K562 (cell line): ENCODE data around the gene VKORC1. TPM values are rescaled to one million over a fixed set of nuclear protein-coding genes. Genes with fewer than 3 reads are reported as not detected.

Source experiments
- BCOR ChIP-seq: fragments of 450-650 bp; IDR thresholded peaks from 2 replicates; pipeline ENCODE4 v1.6.1; 2016
- CAMTA2 ChIP-seq: fragments of 250-450 bp; sonication (Bioruptor Pico); conservative IDR thresholded peaks from 2 replicates; pipeline ENCODE4 v1.5.1; 2022
- CCAR2 ChIP-seq: fragments of 200-400 bp; formaldehyde crosslinking; IDR thresholded peaks from 2 replicates; pipeline ENCODE4 v1.6.1; 2017; ENCODE audit warnings: mild to moderate bottlenecking, low read depth, low read length
- CHD4 ChIP-seq: fragments of 200-600 bp; sonication (generic); IDR thresholded peaks from 3 replicates; pipeline ENCODE4 v1.6.1; 2012; ENCODE audit warnings: low read depth, mild to moderate bottlenecking, mixed read lengths, low read length, inconsistent platforms; ENCODE audit not compliant: insufficient read depth, insufficient replicate concordance, poor library complexity, severe bottlenecking
- DIDO1 ChIP-seq: fragments of 450-650 bp; IDR thresholded peaks from 2 replicates; pipeline ENCODE4 v1.6.1; 2016; ENCODE audit warnings: low read depth, missing biosample characterization, missing genetic modification characterization
- GATAD2A ChIP-seq: fragments of 450-650 bp; IDR thresholded peaks from 2 replicates; pipeline ENCODE4 v1.6.1; 2017
- MBD1 ChIP-seq: fragments of 250-450 bp; sonication (Bioruptor Pico); IDR thresholded peaks from 2 replicates; pipeline ENCODE4 v1.8.0; 2022; ENCODE audit warnings: inconsistent platforms
- NCOA2 ChIP-seq, 2 experiments: fragments of 450-650 bp; IDR thresholded peaks; 2 replicates each; pipeline ENCODE4 v1.6.1; 2018; ENCODE audit warnings: mild to moderate bottlenecking in 2 of 2, moderate library complexity in 1 of 2; ENCODE audit not compliant: partially characterized antibody in 2 of 2
- POLR3G ChIP-seq: IDR thresholded peaks from 2 replicates; pipeline ENCODE4 v1.6.1; 2011; ENCODE audit not compliant: insufficient read length, insufficient replicate concordance; ENCODE audit errors: extremely low read depth
- PRDM10 ChIP-seq: fragments of 450-650 bp; IDR thresholded peaks from 2 replicates; pipeline ENCODE4 v1.6.1; 2018; ENCODE audit not compliant: partially characterized antibody
- PTBP1 ChIP-seq: fragments of 200-400 bp; formaldehyde crosslinking; IDR thresholded peaks from 2 replicates; pipeline ENCODE4 v1.6.1; 2017; ENCODE audit warnings: low read depth, low read length
- RAD51 ChIP-seq: fragments of 450-650 bp; IDR thresholded peaks from 2 replicates; pipeline ENCODE4 v1.7.1; 2016; ENCODE audit warnings: low read depth, mild to moderate bottlenecking, borderline replicate concordance
- RHOXF2B ChIP-seq: fragments of 250-450 bp; sonication (Bioruptor Pico); conservative IDR thresholded peaks from 2 replicates; pipeline ENCODE4 v1.5.1; 2021
- SMARCE1 ChIP-seq: fragments of 450-650 bp; IDR thresholded peaks from 2 replicates; pipeline ENCODE4 v1.7.1; 2016; ENCODE audit warnings: mild to moderate bottlenecking
- SOX6 ChIP-seq: fragments of 450-650 bp; IDR thresholded peaks from 2 replicates; pipeline ENCODE4 v1.6.1; 2014; ENCODE audit warnings: mild to moderate bottlenecking
- SRF ChIP-seq, 2 experiments: fragments of 250-450, 450-650 bp in 1 of 2; sonication (Bioruptor Pico) in 1 of 2; sonication (generic) in 1 of 2; formaldehyde crosslinking; IDR thresholded peaks; 2 replicates each; pipeline versions ENCODE4 v1.5.0 to v1.5.1; 2020 to 2022; ENCODE audit warnings: mild to moderate bottlenecking in 1 of 2, missing genetic modification reagents in 1 of 2
- ZBTB7A ChIP-seq: IDR thresholded peaks from 2 replicates; pipeline ENCODE4 v1.6.1; 2011; ENCODE audit warnings: low read depth, mild to moderate bottlenecking, low read length, moderate library complexity, borderline replicate concordance; ENCODE audit not compliant: control insufficient read depth
- ZNF133 ChIP-seq: fragments of 250-450 bp; sonication (Bioruptor Pico); IDR thresholded peaks from 2 replicates; pipeline ENCODE4 v1.4.0; 2020; ENCODE audit warnings: mild to moderate bottlenecking
- ZNF197 ChIP-seq: fragments of 200-800 bp; sonication (Bioruptor generic); IDR thresholded peaks from 2 replicates; pipeline ENCODE4 v1.6.1; 2016; ENCODE audit warnings: low read depth, missing genetic modification characterization, missing compliant biosample characterization
- ZNF583 ChIP-seq: fragments of 250-450 bp; sonication (Bioruptor Pico); IDR thresholded peaks from 2 replicates; pipeline ENCODE4 v1.4.0; 2020
- polyA plus RNA-seq, 8 experiments: library from polyadenylated mRNA; depleted of rRNA in 4 of 8; stranded (reverse) in 5 of 8; unstranded in 3 of 8; fragments of >200 nt; fragmentation: Nextera tagmentation in 2 of 8; fragmentation: Illumina TruSeq in 1 of 8; extraction: Ambion mirVana in 2 of 8; extraction: Trizol in 1 of 8; gene quantifications; 2 replicates each; pipeline versions ENCODE4 v1.2.1 to v1.2.3, GENCODE V29; 2011 to 2014; ENCODE audit warnings: inconsistent platforms in 1 of 8, missing spikeins in 1 of 8
- total RNA-seq, 7 experiments: library from RNA; depleted of rRNA in 6 of 7; stranded (reverse); fragments of >200 nt in 6 of 7; fragmentation: Illumina TruSeq in 2 of 7; extraction: Trizol in 2 of 7; gene quantifications; 2 replicates each; pipeline versions ENCODE4 v1.2.1 to v1.2.3, GENCODE V29; 2011 to 2021; ENCODE audit warnings: low replicate concordance in 1 of 7
- TF ChIP-seq, protein P1 (sequence below): IDR thresholded peaks from 2 replicates; pipeline ENCODE4 v1.6.1; 2011; ENCODE audit not compliant: insufficient read length; ENCODE audit errors: extremely low read depth

The VKORC1 gene
- total and polyA plus RNA-seq, 9 of the 15 experiments (the other 6 are each of a cell fraction or from before 2014, with no cell fraction given) = 30.0 to 119 (median 62.1) TPM

- TF ChIP-seq ZBTB7A (peak; percentile 77; the same call in 1 of the 2 replicates), SOX6 (no peak), GATAD2A (peak; percentile 72; the same call in 1 of the 2 replicates), RAD51 (no peak), NCOA2 (IDR thresholded peaks at IDR 0.05; ENCODE audit: partially characterized antibody in 2 of 2) (no peak), CAMTA2 (no peak), POLR3G (no peak), PRDM10 (peak; percentile 83), SMARCE1 (no peak), ZNF583 (CRISPR knock-in tag) (no peak), BCOR (no peak), RHOXF2B (CRISPR knock-in tag) (no peak), MBD1 (CRISPR knock-in tag) (peak; percentile 96), SRF (CRISPR knock-in tag; IDR thresholded peaks at IDR 0.05) (no peak), PTBP1 (no peak), ZNF197 (CRISPR knock-in tag) (no peak), DIDO1 (no peak), CHD4 (no peak), ZNF133 (no peak), CCAR2 (no peak)
- TF ChIP-seq, protein P1, sequence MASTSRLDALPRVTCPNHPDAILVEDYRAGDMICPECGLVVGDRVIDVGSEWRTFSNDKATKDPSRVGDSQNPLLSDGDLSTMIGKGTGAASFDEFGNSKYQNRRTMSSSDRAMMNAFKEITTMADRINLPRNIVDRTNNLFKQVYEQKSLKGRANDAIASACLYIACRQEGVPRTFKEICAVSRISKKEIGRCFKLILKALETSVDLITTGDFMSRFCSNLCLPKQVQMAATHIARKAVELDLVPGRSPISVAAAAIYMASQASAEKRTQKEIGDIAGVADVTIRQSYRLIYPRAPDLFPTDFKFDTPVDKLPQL = no peak
Observed at GRCh38 chr16:31142109-31143010, 47.8 kb upstream of the VKORC1 start (continued).
